Left colon (tissue), 2 donors: ENCODE results near the gene FRMD3. TPM values are rescaled to one million over a fixed set of nuclear protein-coding genes. Genes with fewer than 3 reads are reported as not detected.
"Not testable (repeated sequence)": the region's sequence is repeated elsewhere in the genome, so short reads cannot be mapped to it uniquely, and the experiment has no call there.

Source experiments
- ATAC-seq: fragments of 200-7000 bp; cut with Tn5 transposase; one replicate; pipeline ENCODE4 v1.9.1; 2020; ENCODE audit warnings: mild to moderate bottlenecking, moderate library complexity
- DNase-seq, 2 donors: peaks; one replicate each; pipeline ENCODE4 v3.0.0-alpha.2; 2020
- intact Hi-C, 2 donors: fragments of 100-400 bp; cut with DNase I in 1 of 2; cut with micrococcal nuclease in 1 of 2; formaldehyde crosslinking; loops; one replicate each; pipeline versions ENCODE4 v1.11.2 to v1.14.0; 2022; cut with DNase I, micrococcal nuclease
- total RNA-seq, 2 donors: library from RNA; stranded (reverse); fragmentation: NEBNext Ultra II Directional; extraction: Animal tissue kit (Norgen Biotek cat#: 25700); gene quantifications; one replicate each; pipeline ENCODE4 v1.2.1, GENCODE V29; 2021
- donor health status: DM: no; HTN: no; CAD: no.
- donor health status: DM: yes; HTN: yes; CAD: no.

Gene FRMD3
- total RNA-seq, 2 donors from 2014 or later = 23.8 to 32.4 TPM

GRCh38 chr9:83362341-83362995 lies 175.7 kb downstream of the FRMD3 start:
- intact Hi-C loops = no loop called here
- DNase-seq = no peak

GRCh38 chr9:83359039-83359438 lies 179.2 kb downstream of the FRMD3 start:
- ATAC-seq (no peak), DNase-seq (no peak)
- intact Hi-C loops = no loop called here

More at GRCh38 chr9:83362341-83362995, 175.7 kb downstream of the FRMD3 start:
- no peak for ATAC-seq

- intact Hi-C loops, ATAC-seq, DNase-seq: not testable (repeated sequence)
These were observed 179.7 kb downstream of the FRMD3 start for GRCh38 chr9:83358493-83358892.

GRCh38 chr9:83355729-83356151 lies 182.5 kb downstream of the FRMD3 start:
- intact Hi-C loops = no loop called here
- DNase-seq = no peak
- no peak for ATAC-seq

- intact Hi-C loops = no loop called here
- DNase-seq (no peak), ATAC-seq (no peak)
These were observed 183.2 kb downstream of the FRMD3 start for GRCh38 chr9:83355024-83355444.

GRCh38 chr9:83349031-83349430 lies 189.2 kb downstream of the FRMD3 start:
- DNase-seq (no peak), ATAC-seq (no peak)
- intact Hi-C loops = no loop called here

GRCh38 chr9:83346655-83347420 lies 191.4 kb downstream of the FRMD3 start:
- DNase-seq (no peak), ATAC-seq (no peak)
- intact Hi-C loops = no loop called here

- ATAC-seq (no peak), DNase-seq (no peak)
- intact Hi-C loops = no loop called here
These were observed 194.7 kb downstream of the FRMD3 start for GRCh38 chr9:83343366-83343999.

- intact Hi-C loops = no loop called here
- DNase-seq = no peak
- ATAC-seq = no peak
These were observed 195.5 kb downstream of the FRMD3 start for GRCh38 chr9:83342731-83343130.

- ATAC-seq = no peak
- DNase-seq = no peak
- intact Hi-C loops = no loop called here
These were observed 196.2 kb downstream of the FRMD3 start for GRCh38 chr9:83342006-83342405.

GRCh38 chr9:83340451-83340850 lies 197.8 kb downstream of the FRMD3 start:
- DNase-seq = no peak
- no peak for ATAC-seq
- intact Hi-C loops = no loop called here

- DNase-seq = no peak
- intact Hi-C loops = loop anchor here in 1 of 2 donors (10.0 kb wide), 1 partner anchor 205 kb away; no protein-coding TSS in a partner anchor
- ATAC-seq = no peak
These were observed 198.8 kb downstream of the FRMD3 start for GRCh38 chr9:83339435-83339834.

- DNase-seq (no peak), ATAC-seq (no peak)
- intact Hi-C loops = loop anchor here in 1 of 2 donors (10.0 kb wide), 1 partner anchor 208 kb away; no protein-coding TSS in a partner anchor
These were observed 201.5 kb downstream of the FRMD3 start for GRCh38 chr9:83336706-83337105.

- ATAC-seq (peak; percentile 96), DNase-seq (peak; percentile 60 to 87)
- intact Hi-C loops = loop anchor here in 1 of 2 donors (10.0 kb wide), 1 partner anchor 210 kb away; no protein-coding TSS in a partner anchor
These were observed 203.9 kb downstream of the FRMD3 start for GRCh38 chr9:83334320-83334719.

GRCh38 chr9:83330207-83331196 lies 207.7 kb downstream of the FRMD3 start:
- DNase-seq (no peak), ATAC-seq (no peak)
- intact Hi-C loops = loop anchor here in 1 of 2 donors (10.0 kb wide), 1 partner anchor 214 kb away; no protein-coding TSS in a partner anchor

GRCh38 chr9:83327750-83328622 lies 210.2 kb downstream of the FRMD3 start:
- ATAC-seq (no peak), DNase-seq (no peak)
- intact Hi-C loops = no loop called here

GRCh38 chr9:83327323-83327722 lies 210.9 kb downstream of the FRMD3 start:
- intact Hi-C loops = no loop called here
- ATAC-seq (no peak), DNase-seq (no peak)
